IPS DF 6.9 (cell line): ENCODE measurements around the gene SAP30L.

ENCODE experiments used
- DNase-seq: peaks from one replicate; pipeline ENCODE4 v3.0.0-alpha.2; 2013; ENCODE audit warnings: low read depth, low spot score
- H3K27ac ChIP-seq: one replicate; pipeline ENCODE4 v1.5.1; 2013; ENCODE audit warnings: low read length, control low read depth
- H3K27me3 ChIP-seq: 2 replicates; pipeline ENCODE4 v1.6.1; 2013; ENCODE audit warnings: mild to moderate bottlenecking, low read length; ENCODE audit not compliant: control insufficient read depth, insufficient read depth
- H3K36me3 ChIP-seq: 2 replicates; pipeline ENCODE4 v1.6.1; 2013; ENCODE audit warnings: low read length; ENCODE audit not compliant: control insufficient read depth, insufficient read depth
- H3K4me1 ChIP-seq: 2 replicates; pipeline ENCODE4 v1.6.1; 2013; ENCODE audit warnings: low read length; ENCODE audit not compliant: control insufficient read depth, insufficient read depth
- H3K4me3 ChIP-seq: 2 replicates; pipeline ENCODE4 v1.5.1; 2013; ENCODE audit warnings: mild to moderate bottlenecking, low read length
- H3K9me3 ChIP-seq: 2 replicates; pipeline ENCODE4 v1.6.1; 2013; ENCODE audit warnings: low read length, inconsistent platforms; ENCODE audit not compliant: control insufficient read depth, insufficient read depth
- WGBS: extraction: QIAGEN DNeasy Blood & Tissue Kit; methylation state at CpG from one replicate; pipeline ENCODE4 v1.1.7; 2013; ENCODE audit warnings: mixed read lengths, missing lambda C conversion rate; ENCODE audit not compliant: insufficient read length, insufficient coverage; 5-methylcytosine and 5-hydroxymethylcytosine counted together

The SAP30L gene, protein sequence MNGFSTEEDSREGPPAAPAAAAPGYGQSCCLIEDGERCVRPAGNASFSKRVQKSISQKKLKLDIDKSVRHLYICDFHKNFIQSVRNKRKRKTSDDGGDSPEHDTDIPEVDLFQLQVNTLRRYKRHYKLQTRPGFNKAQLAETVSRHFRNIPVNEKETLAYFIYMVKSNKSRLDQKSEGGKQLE

DNA sequence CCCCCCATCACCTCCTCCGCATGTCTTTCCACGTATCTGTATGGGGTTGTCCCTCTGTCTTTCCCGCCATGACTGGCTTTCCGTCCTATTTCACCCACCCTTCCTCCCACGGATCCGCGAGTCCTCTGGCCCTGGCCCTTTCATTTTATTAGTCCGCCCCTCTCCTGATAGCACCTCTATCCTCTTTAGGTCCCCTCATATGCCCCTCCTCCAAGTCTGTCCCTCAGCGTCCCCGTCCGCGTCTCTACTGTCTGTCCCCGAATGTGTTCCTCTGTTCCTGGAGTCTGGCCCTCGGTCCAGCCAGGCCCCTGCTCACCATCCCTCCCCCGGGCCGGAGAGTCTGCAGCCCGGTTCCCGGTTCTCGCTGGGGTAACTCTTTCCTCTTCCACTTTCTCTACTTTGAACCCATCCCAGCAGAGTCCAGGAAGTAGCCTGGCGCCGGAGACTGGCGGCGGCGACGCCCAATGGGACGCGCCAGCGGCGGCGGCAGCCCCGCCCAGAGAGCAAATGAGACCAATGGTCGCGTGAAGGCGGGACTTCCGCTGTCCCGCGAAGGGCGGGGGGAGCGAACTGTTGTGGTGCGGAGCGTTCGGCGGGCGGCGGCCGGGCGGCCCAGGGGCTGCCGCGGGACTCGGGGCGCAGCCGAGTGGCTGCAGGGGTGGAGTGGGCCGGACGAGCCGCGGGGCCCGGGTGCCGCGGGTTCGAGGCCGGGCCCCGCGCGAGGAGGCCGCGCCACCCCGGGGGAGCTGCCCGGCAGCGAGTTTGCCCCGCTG lies at the start of gene SAP30L:
SAP30L (plus strand) TSS at position 576 of the 773 bp plus-strand sequence. CDS start 608 bp downstream, outside the sequence.
- H3K36me3 ChIP-seq = no peaks in the 10 kb centered on the region; the same call in 1 of the 2 replicates
- H3K27ac ChIP-seq = no peak within 1 kb of the TSS
- no peaks in the 10 kb centered on the region for H3K4me1 ChIP-seq
- WGBS = no CpG with 5 or more reads among the region's 70 CpGs
- DNase-seq = peak; percentile 84
- no peaks in the 10 kb centered on the region; the same call in 1 of the 2 replicates for H3K27me3 ChIP-seq
- peak within 1 kb of the TSS; percentile 96 for H3K4me3 ChIP-seq
- H3K9me3 ChIP-seq = no peaks in the 10 kb centered on the region

DNA sequence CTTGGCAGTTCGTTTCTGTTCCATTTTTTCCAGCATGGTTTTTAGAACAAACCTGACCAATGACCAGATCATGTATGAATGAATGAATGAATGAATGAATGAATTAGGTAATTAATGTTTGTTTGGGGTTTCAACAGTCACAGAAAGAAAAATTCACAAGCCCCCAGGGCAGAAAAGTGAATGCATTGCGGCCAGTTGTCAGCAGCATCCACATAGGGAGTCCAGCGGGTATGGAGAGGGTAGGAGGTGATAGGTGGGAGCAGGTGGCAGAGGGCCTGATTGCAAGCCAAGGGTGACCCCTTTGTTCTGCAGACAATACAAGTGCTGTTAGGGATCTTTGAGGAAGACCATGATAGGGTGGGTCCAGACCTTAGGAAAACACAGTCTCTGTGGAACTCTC lies 49.7 kb upstream of the SAP30L start:
- H3K9me3 ChIP-seq = no peaks in the 10 kb centered on the region
- H3K27me3 ChIP-seq = no peaks in the 10 kb centered on the region
- H3K27ac ChIP-seq = no peak overlapping the region
- no CpG with 5 or more reads among the region's 3 CpGs for WGBS
- no peaks in the 10 kb centered on the region for H3K4me1 ChIP-seq
- no peak overlapping the region for H3K4me3 ChIP-seq
- H3K36me3 ChIP-seq = no peaks in the 10 kb centered on the region
- no peak for DNase-seq

DNA sequence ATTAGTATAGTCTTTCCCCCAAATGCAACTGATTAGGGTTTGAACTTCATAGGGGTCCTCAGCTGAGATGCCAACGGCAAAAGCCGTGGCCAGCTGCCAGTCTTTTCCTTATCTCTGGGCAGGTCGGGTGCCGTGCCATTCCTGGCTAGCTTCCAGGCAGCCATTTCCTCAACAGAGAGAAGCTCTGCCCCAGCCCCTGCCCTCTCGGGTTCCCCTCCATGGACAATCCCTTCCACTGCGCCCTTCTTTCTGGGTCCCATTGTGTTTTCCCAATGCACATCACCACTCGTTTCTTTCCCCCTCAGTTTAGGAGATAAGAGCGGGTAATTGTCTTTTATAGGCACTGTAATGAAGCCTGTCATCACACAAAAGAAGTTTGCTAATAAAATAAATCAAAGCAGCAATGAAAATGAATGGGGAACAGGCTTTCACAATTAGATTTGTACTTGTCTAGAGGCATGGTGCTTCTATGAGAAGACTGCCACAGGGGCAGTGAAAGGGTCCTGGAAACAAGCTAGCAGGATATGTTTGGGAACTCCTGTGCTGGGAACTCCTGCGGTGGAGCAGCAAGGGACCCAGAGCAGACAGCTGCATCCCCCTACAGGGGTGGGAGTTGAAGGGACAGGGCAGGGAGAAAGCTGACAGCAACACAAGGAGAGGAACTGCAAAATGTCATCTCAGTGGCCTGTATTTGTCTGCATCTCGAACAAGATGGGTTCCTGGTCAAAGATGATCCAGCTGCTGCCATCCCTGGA lies 48.0 kb upstream of the SAP30L start:
- no peak overlapping the region for H3K27ac ChIP-seq
- no CpG with 5 or more reads among the region's 10 CpGs for WGBS

DNA sequence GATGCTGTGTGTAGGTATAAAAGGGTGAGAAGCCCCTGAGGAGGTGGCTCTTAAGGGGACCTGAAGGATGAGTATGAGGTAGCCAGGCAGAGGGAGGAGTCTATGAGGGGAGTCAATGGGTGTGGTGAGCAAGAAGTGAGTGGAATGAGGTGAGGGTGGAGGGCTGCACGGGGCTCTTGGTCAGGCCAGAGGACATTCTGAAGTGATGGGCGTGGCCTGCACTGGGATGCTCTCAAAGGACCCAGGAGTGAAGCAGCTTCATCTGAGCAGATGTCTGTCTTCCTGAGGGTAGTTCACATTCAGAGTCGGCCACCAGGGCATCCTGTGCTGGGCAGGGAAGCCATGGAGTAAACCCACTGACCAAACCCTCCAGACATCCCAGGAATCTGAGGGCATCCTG lies 45.1 kb upstream of the SAP30L start:
- H3K4me1 ChIP-seq = no peaks in the 10 kb centered on the region
- H3K9me3 ChIP-seq = no peaks in the 10 kb centered on the region
- no peak overlapping the region for H3K4me3 ChIP-seq
- no CpG with 5 or more reads among the region's 3 CpGs for WGBS
- no peaks in the 10 kb centered on the region for H3K27me3 ChIP-seq
- DNase-seq = no peak
- no peaks in the 10 kb centered on the region for H3K36me3 ChIP-seq
- H3K27ac ChIP-seq = no peak overlapping the region

More for the DNA sequence above, 48.0 kb upstream of the SAP30L start:
- H3K36me3 ChIP-seq = no peaks in the 10 kb centered on the region
- no peaks in the 10 kb centered on the region for H3K4me1 ChIP-seq
- H3K9me3 ChIP-seq = no peaks in the 10 kb centered on the region
- DNase-seq = no peak
- no peak overlapping the region for H3K4me3 ChIP-seq
- H3K27me3 ChIP-seq = no peaks in the 10 kb centered on the region

DNA sequence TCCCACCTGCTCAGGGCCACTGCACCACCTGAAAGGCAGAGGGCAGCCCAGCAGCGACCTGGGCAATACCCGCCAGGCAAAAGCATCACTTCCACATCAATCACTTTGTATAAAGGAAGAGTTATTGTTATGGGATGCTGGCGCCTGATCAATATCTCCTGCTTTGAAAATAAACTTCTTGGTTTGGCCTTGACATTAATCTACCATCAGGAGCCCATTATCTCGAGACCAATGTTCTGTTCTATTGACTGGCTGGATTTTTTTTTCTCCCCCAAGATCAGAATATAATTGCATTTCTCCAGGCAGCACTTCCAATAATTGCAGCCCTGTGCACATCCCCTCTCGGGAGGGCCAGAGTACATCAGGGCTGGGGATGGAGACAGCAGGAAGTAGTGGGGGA lies 44.4 kb upstream of the SAP30L start:
- Histone ChIP-seq H3K4me3 (no peak overlapping the region), H3K4me1 (no peaks in the 10 kb centered on the region), H3K27ac (no peak overlapping the region), H3K9me3 (no peaks in the 10 kb centered on the region), H3K27me3 (no peaks in the 10 kb centered on the region), H3K36me3 (no peaks in the 10 kb centered on the region)
- WGBS = no CpG with 5 or more reads among the region's 5 CpGs
- DNase-seq = no peak

DNA sequence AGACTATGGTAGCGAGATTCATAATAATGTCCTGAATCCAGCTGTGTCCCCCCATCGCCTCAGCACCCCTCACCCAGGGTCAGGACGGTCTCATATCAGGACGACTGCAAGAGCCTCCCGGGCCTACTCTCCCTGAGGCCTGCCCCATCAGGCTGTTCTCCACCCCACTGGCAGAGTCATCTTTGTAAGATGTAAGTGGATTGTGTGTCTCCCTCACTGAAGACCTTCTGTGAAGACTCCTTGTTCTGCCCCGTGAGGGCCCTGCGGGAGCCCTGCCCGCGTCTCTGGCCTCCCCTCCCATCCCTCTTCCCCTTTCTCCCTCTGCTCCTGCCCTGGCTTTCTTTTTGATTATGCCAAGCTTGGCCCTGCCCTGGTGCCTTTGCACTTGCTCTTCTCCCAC lies 43.9 kb upstream of the SAP30L start:
- no peaks in the 10 kb centered on the region for H3K27me3 ChIP-seq
- no peak overlapping the region for H3K27ac ChIP-seq
- H3K9me3 ChIP-seq = no peaks in the 10 kb centered on the region
- H3K4me1 ChIP-seq = no peaks in the 10 kb centered on the region
- no CpG with 5 or more reads among the region's 9 CpGs for WGBS
- H3K36me3 ChIP-seq = no peaks in the 10 kb centered on the region
- no peak for DNase-seq
- H3K4me3 ChIP-seq = no peak overlapping the region

DNA sequence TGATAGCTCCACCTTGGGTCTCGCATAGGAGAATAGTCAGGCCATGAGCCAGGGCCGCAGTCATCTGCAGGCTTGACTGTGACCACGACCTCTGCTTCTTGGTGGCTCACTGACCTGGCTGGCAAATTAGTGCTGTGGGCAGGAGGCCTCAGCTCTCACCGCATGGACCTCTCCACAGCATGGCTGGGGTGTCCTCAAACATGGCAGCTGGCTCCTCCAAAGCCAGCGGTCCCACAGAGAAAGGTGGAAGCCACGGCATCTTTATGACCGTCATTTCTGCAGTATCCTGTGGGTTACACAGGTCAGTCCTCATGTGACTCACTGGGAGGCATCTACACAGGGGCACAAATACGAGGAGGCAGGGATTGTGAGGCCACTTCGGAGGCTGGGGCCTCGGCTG lies 43.2 kb upstream of the SAP30L start:
- Histone ChIP-seq H3K27ac (no peak overlapping the region), H3K4me1 (no peaks in the 10 kb centered on the region), H3K36me3 (no peaks in the 10 kb centered on the region), H3K4me3 (no peak overlapping the region), H3K9me3 (no peaks in the 10 kb centered on the region), H3K27me3 (no peaks in the 10 kb centered on the region)
- no peak for DNase-seq
- WGBS = no CpG with 5 or more reads among the region's 10 CpGs

DNA sequence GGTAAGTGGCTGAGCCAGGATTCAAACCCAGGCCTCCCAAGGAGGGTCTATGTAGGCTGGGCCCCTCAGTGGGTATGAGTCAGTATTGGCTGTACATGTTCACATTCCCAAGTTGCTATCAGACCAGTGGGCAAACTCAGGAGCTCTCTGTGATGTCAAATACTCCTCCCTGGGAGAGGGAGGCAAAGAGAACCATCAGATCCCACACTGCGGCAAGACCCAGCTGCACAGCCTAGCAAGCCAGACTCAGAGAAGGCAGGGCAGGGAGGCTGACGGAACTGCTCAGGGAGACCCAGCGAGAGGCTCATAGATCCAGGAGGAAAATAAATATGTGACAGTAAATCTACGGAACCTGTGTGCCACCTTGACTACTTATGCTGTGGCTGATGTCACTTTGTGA lies 42.6 kb upstream of the SAP30L start:
- DNase-seq = no peak
- WGBS = no CpG with 5 or more reads among the region's 4 CpGs
- Histone ChIP-seq H3K4me3 (no peak overlapping the region), H3K36me3 (no peaks in the 10 kb centered on the region), H3K9me3 (no peaks in the 10 kb centered on the region), H3K4me1 (no peaks in the 10 kb centered on the region), H3K27me3 (no peaks in the 10 kb centered on the region), H3K27ac (no peak overlapping the region)

DNA sequence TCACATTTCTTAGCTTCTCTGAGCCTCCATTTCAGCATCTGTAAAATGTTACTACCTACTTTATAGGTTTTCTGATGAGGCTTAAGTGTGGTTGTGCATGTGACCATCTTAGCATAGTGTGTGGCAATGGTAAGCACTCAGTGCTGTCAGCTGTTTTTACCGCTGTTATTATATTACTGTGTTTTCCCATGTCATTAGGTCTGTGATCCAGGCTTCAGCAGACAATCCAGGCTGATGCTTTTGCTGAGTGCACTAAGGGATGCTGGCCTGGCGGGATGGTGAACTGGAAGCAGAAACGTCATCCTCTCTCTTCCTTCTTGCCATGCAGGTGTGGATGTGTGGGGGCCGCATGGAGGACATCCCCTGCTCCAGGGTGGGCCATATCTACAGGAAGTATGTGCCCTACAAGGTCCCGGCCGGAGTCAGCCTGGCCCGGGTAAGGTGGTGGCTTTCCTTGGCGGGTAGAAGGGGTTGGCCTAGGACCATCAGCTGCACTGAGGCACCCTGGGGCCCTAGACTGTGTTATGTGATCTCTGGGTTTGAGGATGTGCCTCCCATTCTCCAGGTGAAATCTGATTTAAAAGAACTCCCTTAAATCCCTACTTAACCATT lies 41.9 kb upstream of the SAP30L start:
- H3K27me3 ChIP-seq = no peaks in the 10 kb centered on the region
- no CpG with 5 or more reads among the region's 8 CpGs for WGBS
- no peak overlapping the region for H3K4me3 ChIP-seq
- no peak overlapping the region for H3K27ac ChIP-seq
- DNase-seq = no peak
- H3K9me3 ChIP-seq = no peaks in the 10 kb centered on the region
- no peaks in the 10 kb centered on the region for H3K36me3 ChIP-seq
- H3K4me1 ChIP-seq = no peaks in the 10 kb centered on the region

DNA sequence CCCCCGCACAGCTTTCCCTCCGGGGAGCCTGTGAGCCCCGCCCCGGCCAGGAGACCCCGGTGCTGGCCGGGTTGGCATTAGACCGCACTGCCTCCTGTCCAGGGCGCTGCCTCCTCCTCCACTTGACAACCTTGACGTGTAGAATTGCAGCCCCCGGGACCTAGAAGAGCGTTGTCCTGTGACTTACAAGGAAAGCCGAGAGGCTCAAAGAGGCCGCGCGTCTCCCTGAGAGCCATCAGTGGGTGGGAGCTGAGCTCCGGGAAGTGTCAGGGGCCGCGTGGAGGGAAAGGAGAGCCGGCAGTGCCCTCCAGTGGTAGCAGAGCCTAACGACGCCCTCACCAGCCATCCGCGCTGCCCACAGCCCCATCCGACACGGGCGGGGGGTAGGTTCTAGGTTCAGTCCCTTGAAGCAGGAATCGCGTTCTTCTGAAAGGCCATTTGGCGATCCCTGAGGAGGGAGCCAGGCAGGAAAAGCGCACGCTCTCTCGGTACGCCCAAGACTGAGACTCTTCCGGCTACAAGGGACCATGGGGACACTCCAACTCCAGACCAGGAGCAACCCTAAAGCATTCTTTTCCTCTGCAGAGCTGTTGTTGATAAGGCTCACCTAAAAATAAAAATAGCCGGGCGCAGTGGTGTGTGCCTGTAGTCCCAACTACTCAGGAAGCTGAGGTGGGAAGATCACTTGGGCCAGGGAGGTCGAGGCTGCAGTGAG lies 40.6 kb upstream of the SAP30L start:
- no peaks in the 10 kb centered on the region for H3K9me3 ChIP-seq
- DNase-seq = peak; percentile 73
- no peaks in the 10 kb centered on the region for H3K4me1 ChIP-seq
- H3K4me3 ChIP-seq = no peak overlapping the region; the same call in 1 of the 2 replicates
- no peak overlapping the region for H3K27ac ChIP-seq
- no CpG with 5 or more reads among the region's 37 CpGs for WGBS
- no peaks in the 10 kb centered on the region for H3K36me3 ChIP-seq
- H3K27me3 ChIP-seq = no peaks in the 10 kb centered on the region
